OCI-LY1 (cell line): Measurements from ENCODE around the gene TRPV5.
A peak's percentile ranks its signal among the peaks of the same experiment; 100 is the strongest.

Experiments used
- EZH2 ChIP-seq: fragments of 200-600 bp; sonication (generic), shearing (Covaris generic); IDR thresholded peaks from 2 replicates; pipeline ENCODE4 v1.8.0; 2017; ENCODE audit warnings: borderline replicate concordance, mixed run types, mild to moderate bottlenecking, antibody characterized with exemption, low read length, moderate library complexity, mixed read lengths
- TF ChIP-seq, protein P1 (sequence below): fragments of 200-600 bp; sonication (generic), shearing (Covaris generic); IDR thresholded peaks from 2 replicates; pipeline ENCODE4 v1.5.1; 2017; ENCODE audit warnings: mild to moderate bottlenecking, antibody characterized with exemption, low read length, moderate library complexity, mixed read lengths

DNA sequence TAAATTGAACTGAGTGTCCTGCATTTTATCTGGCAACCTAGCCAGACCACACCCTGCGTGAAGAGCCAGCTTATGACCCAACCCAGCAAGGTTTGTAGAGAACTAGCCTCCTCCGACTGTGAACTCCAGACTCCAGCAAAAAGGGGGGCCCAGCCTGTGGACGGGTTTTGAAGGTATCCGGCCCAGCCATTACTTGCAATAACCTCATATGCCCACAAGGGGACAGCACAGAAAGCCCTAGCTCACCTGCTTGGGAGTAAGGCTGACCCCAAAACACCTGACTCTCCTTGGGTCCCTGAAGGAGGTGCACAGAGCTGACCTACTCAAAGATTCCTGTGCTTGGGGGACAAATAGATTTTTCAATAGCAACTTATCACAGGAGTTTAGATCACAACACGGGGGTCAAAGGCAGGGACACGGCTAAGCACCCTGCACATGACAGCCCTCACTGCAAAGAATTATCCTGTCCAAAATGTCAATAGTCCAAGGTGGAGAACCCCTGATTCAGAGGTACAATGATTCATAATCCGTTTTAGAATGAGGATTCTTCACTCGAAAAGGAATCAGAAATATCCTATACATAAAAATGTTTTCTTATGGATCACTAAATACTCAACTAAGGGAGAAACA is 52.6 kb downstream of the TRPV5 start:
- TF ChIP-seq, protein P1, sequence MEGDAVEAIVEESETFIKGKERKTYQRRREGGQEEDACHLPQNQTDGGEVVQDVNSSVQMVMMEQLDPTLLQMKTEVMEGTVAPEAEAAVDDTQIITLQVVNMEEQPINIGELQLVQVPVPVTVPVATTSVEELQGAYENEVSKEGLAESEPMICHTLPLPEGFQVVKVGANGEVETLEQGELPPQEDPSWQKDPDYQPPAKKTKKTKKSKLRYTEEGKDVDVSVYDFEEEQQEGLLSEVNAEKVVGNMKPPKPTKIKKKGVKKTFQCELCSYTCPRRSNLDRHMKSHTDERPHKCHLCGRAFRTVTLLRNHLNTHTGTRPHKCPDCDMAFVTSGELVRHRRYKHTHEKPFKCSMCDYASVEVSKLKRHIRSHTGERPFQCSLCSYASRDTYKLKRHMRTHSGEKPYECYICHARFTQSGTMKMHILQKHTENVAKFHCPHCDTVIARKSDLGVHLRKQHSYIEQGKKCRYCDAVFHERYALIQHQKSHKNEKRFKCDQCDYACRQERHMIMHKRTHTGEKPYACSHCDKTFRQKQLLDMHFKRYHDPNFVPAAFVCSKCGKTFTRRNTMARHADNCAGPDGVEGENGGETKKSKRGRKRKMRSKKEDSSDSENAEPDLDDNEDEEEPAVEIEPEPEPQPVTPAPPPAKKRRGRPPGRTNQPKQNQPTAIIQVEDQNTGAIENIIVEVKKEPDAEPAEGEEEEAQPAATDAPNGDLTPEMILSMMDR: peak; percentile 91
- no peak for TF ChIP-seq EZH2
